NCI-H345 treated with DMSO at 0.1 percent for 48 hours (cell line): Measurements from ENCODE around the gene SH3TC1.
A peak's percentile ranks its signal among the peaks of the same experiment; 100 is the strongest.

Experiments
- DNase-seq: peaks from one replicate; lab custom pipeline; 2025; ENCODE audit not compliant: unreplicated experiment; lab: John Stamatoyannopoulos, UW

SH3TC1 gene

DNA sequence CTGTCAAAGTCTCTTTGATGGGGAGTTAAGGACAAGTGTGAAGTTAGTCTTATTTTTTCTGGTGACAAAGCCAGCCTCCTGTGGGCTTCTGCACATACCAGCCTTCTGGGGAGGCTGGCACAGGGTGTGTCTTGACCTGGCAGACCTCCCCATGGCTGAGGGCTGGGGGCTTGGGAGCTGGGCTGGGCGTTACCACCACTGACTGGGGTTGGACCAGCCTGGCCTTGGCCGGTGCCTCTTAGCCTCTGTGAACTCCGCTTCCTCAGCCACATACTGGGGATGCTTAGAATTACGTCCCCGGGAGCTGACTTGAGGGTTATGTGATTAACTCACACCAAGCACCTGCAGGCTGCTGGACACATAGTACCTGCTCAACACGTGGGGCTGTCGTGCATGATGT lies 14.0 kb downstream of the SH3TC1 start:
- DNase-seq: no peak

DNA sequence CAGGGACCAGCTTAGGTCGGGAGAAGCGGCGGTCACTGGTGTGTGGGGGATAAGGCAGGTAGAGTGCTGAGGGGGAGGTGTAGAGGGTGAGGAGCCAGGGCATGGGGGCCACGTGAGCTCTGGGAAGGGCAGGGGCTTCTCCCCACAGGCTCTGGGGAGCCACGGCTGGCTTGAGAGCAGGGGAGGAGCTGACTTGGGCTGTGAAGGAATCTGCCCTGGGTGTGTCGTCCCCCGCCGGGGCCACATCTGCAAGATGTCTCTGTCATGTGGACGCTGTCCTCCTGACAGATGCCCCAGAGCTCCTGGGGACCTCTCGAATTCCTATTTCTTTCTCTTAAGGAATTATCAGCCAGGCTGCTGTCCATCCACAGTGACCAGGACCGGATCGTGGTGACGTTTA lies 15.0 kb downstream of the SH3TC1 start:
- DNase-seq: no peak

DNA sequence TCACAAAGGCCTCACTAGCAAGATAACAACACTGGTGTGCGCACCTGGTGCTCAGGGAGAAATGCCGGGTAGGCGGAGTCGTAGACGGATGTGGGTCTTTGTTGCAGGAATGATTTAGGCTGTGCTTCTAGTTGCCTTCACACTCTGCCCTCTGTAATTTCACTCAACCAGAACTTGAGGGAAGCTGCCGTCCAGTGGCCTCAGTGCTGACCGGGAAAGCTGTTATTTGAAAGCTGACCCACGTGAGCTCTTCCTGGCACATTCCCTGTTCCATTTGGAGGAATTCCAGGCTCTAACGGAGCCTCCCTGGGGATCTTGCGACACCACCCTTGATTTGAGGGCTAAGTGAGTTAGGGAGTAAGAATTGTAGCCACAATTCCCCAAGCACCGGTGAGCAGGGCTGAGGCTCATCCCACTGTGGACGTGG lies 15.9 kb downstream of the SH3TC1 start:
- DNase-seq: peak; percentile 21

DNA sequence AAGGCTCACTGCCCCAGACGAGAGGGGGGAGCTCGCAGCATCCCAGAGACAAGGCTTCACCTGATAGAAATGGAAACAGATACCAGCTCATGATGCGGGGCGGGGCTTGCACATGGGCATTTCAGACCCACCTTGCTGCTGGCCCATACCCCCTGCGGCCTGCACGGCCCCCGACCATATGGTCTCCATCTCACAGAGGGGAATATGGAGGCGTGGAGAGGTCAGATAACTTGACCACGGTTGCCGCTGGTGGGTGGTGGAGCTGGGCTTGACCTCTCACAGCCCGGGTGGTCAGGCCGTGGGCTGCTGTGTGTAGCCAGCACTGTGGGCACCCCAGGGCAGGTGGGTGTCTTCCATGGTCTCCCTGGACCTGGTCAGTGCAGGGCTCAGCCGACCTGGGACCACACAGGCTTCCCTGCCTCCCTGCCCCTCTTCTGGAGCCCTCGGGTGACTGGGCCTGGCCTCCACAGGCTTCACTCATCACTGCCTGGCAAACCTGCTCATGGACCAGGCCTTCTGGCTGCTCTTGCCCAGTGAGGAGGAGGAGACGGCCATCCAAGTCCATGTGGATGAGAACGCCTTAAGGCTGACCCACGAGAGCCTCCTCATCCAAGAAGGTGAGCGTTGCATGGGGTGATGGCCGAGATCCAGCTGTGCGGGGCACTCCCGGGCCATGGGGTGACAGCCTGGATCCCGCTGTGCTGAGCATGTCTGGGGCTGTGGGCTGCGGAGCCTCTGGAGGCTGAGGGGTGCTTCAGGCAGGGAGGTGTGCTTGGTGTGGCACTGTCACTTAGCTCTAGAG lies 16.8 kb downstream of the SH3TC1 start:
- no peak for DNase-seq

DNA sequence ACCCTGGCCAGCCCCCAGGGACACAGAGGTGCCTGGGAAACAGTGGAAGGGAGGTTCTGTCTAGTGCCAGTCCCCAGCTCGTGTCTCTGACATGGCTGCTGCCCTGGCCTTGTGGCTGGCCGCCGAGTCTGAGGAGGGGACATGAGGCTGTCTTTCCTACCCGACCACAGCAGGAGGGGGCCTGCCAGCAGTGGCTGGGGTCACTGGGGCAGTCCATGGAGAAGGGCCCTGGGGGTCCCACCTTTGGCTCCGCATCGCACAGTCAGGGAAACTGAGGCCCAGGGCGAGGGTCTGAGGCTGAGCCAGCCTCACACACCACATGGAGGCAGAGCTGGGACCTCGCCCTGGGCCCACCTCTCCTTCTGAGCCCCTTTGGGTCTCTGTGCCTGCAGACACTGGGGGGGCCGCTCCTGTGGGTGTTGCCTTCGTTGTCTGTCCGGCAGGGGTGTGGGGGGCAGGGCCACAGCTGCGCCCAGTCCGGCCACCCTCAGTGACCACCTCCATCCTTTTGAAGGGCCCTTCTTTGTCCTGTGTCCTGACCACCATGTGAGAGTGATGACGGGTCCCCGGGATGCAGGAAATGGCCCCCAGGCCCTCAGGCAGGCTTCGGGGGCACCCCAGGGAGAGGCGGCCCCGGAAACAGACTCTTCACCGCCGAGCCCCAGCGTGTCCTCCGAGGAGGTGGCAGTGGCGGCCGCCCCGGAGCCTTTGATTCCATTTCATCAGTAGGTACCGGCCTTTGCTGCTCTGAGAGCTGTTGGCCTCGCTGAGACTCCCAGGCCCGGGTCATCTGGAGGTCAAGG lies 17.6 kb downstream of the SH3TC1 start:
- DNase-seq: no peak

DNA sequence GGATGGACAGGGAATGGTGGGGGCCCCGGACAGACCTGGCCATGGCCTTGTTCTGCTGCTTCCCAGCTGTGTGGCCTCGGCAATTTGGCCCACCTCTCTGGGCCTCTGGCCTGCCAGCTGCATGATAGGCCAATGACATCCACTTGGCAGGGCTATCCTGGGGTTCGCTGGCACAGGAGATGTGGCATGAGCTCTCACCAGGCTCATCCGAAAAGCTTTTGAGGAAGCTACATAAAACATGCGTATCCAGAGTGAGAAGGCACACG lies 18.1 kb downstream of the SH3TC1 start:
- no peak for DNase-seq

DNA sequence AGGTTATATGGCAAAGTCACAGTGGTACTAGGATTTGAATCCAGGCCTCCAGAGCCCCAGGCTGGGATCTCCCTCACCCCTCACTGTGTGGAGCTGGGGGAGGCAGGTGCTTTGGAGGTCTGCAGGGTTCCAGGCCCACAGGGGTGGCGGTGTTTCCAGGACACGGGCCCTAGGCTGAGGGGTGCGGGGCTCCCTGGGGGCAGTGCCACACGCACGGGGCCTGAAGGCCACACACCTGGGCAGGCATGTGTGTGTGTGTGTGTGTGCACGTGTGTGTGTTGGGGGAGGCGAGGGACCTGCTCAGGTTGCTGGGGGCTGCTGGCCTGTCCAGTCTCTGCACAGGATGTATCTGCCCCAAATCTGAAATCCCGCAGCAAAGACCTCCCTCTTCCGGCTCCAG lies 18.8 kb downstream of the SH3TC1 start:
- DNase-seq: no peak

DNA sequence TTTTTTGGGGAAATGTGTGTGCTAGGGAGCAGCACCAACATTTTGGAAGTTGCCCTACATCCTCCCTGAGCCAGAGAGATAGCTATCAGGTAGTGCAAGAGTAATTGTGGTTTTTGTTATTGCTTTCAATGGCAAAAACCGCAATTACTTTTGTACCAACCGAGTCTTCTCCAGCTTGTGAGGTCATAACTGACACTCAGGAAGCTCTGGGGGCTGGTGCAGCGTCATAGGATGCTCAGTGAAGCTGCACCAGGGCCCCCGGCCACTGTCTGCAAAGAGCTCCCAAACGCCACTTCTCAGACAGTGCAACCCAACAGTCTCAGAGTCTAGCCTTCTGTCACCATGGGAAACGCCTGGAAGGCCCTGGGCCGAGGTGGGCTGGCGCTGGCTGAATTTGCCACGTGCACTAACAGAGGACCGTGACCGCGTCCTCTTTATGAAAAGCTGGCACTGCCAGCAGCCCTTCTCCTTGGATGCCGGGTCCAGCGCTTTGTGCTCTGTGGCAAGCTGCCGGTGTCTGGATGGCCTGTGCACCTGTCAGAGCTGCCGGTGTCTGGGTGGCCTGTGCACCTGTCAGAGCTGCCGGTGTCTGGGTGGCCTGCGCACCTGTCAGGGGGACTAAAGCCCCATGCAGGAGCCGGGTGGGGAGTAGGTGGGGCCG lies 19.4 kb downstream of the SH3TC1 start:
- peak; percentile 26 for DNase-seq

DNA sequence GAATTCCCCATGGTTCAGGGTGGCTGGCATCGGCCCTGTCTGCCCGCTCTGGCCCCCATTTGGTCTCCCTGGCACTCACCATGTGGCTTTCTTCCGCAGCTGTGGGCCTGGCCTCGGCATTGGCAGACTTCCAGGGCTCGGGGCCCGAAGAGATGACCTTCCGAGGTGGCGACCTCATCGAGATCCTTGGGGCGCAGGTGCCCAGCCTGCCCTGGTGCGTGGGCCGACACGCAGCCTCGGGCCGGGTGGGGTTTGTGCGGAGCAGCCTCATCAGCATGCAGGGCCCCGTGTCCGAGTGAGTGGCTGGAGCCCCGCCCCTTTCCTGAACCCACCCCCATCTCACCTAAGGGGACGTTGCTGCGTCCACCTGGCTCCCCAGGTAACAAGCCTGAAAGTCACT lies 20.1 kb downstream of the SH3TC1 start:
- DNase-seq: no peak

DNA sequence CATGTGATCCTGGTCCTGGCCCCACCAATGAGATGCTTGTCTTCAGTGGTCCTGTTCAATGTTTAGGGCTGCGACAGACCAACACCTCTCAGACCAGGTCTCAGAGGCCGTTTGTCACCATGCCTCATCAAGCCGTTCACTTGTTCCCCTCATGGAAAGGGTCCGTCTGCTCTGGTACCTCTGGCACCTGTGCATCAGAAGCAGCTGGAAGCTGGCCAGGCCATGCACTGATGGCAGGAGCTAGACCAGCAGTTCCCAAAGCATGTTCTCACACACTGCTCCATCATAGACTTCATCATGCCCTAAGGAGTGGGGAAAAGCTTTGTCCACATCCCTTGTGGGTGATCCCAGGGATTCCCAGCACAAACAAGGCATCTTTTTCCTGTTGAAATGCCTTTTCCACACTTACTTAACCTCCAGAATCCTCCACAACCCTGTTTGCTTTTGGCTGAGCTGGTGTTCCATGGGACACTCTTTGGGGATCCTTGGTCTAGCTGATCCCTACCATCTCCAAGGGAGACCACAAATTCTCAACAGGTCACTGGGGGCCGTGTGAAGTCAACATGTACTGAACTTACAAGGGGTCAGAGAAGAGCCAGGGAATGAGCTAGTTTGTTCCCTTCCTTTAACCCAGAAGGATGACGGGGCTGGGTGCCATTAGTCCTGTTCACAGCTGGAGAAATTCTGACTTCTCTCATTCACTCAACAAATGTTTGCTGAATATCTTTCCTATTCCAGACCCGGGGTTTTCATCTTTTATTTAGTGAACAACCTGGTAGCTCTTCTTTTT lies 21.8 kb downstream of the SH3TC1 start:
- DNase-seq: no peak

DNA sequence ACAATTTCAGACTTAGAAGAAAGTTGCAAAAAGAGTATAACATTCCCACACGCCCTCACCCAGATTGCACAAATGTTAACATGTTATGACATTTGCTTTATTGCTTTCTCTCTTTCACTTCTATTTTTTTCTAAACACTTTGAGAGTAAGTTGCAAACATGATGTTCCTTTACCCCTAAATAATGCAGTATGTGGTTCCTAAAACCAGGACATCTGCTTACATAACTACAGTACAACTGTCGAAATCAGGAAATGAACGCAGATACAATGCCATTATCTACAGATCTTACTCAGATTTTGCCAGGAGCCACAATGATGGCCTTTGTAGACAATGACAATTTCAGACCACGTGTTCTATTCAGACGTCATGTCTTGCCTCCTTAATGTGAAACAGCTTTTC lies 22.4 kb downstream of the SH3TC1 start:
- DNase-seq: no peak

DNA sequence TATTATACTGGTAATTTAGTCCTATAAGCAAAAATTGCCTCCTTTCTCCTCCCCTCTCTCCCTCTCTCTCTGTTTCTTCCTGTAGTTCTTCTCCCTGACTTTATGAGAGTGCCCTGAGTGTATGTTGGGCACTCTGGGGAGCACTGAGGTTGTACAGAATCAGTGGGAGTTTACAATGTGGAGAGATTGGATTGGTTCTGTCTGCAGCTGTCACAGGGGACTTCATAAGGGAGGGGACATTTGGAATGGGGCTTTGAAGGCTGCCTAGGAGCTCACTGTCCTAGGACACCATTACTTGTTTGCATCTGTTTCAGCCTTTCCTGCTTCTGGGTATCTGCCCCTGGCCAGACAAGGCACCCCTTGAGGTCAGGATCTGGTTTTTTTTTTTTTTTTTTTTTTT lies 22.9 kb downstream of the SH3TC1 start:
- DNase-seq: no peak

DNA sequence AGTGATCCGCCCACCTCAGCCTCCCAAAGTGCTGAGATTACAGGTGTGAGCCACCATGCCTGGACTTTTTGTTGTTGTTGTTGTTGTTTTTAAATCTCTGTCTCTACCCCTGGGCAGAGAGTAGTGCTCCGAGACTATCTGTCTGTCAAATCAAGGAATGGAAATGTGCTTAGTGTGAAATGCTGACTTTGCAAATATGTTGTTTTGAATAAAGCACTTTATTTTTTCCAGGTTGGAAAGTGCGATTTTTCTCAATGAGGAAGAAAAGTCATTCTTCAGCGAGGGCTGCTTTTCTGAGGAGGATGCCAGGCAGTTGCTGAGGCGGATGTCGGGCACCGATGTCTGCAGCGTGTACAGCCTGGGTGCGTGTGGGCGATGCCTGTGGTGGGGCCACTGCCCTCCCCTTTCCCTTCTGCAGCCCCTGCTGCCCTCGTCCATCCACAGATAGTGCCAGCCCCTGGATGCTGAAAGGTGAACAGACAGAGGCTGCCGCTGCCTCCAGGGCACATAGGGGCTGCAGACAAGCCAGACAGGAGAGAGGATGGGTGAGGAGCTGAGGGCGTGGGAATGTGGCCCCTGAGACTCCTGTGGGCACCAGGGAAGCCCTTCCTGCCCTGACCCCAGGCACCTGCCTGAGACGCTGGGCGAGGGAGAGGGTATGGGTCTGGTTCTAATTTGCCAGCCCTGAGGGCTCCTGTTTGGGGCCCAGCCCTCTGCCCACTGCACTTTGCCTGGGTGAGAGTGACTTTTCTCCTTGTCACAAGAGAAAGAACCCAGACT lies 23.7 kb downstream of the SH3TC1 start:
- no peak for DNase-seq

DNA sequence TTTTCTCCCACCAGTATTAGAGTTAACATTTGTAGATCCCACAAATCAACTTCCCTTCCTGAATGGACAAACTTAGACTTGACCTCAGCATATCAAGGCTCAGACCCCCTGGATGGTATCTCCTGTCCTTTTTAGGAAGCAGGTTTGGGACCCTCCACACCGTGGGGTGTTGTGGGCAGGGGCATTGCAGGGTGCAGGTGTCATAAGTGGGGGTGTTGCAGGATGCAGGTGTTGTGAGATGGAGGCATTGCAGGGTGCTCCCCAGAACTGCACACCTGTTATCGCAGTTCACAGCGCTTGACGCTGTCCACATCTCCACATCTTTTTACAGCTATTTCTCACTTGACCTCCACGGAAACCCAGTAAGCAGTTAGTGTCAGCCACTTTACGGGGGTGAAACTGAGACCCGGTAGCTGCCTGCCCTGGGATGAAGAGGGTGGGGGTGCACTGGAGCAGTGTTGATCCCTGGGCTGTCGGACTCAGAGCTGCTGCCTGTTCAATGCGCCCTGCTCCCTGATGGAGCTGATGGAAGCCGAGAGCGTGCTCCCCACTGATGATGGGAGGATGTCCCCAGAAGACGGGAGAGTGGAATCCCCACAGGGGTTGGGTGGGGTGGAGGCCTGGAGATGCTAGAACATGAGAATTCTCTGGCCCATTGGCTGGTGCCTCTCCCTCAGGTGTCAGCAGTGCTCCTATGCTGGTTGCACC lies 25.3 kb downstream of the SH3TC1 start:
- DNase-seq: no peak

DNA sequence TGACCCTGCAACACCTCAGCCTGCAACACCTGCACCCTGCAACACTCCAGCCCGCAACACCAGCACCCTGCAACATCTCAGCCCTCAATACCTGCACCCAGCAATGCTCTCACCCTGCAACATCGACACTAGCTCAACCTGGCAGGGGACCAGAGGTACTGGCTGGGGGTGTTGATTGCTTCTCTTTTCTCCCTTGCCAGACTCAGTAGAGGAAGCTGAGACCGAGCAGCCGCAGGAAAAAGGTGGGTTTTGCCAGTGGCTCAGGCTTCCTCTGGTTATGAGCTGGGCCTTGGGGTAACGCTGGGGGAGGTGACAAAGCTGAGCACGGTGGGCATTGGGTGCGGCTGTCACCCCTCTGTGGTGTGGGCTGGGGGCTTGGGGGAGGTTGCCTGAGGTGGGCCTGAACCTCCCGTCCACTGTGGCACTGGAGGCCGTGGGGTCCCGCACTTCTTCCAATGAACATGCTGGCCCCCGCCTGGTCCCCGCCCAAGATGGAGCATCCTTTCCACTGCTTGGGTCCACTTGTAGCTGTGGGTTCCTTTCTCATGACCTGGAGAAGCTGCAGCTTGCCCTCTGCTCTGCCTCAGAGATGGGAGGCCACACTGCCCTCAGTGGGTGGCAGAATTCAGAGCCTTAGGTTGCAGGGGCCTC lies 26.0 kb downstream of the SH3TC1 start:
- DNase-seq: no peak

DNA sequence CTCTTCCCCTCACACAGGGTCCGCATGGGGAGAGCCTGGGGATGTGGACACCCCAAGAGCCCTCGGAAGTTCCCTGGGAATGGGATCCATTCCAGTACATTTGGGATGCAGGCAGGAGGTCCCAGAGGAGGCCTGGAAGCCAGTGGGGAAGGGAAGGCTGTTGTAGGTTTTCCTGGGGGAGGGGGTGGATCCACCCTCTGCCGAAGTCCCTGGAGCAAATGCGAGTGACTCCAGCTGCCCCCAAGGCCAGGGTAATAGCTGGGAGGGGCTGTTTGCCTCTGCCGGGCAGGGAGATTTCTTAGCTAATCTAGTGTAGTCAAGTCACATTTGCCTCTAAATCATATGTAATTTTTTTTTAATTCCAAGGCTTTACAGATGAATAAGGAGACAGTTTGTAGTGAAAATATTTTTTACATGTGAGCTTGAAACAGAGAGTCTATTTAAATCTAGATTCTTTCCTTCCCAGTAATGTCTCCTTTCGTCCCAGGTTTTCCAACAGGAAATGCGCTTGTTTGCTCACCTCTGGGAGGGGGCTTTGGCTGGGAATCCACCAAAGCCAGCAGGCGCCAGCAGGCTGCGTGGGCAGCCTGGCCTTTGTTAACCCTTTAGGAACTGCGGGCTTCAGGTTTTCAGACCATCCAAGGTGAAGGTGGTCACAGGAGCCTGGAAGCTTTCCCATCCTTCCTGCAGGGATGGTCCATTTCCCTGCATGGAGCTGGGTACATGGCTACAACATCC lies 26.8 kb downstream of the SH3TC1 start:
- no peak for DNase-seq

DNA sequence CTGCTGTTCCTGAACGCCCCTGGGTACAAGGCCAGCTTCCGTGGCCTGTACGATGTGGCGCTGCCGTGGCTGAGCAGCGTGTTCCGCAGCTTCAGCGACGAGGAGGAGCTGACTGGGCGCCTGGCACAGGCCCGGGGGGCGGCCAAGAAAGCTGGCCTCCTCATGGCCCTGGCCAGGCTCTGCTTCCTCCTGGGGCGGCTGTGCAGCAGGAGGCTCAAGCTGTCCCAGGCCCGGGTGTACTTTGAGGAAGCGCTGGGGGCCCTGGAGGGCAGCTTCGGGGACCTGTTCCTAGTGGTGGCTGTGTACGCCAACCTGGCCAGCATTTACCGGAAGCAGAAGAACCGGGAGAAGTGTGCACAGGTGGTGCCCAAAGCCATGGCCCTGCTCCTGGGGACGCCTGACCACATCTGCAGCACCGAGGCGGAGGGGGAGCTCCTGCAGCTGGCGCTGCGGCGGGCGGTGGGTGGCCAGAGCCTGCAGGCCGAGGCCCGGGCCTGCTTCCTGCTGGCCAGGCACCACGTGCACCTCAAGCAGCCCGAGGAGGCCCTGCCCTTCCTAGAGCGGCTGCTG lies 28.2 kb downstream of the SH3TC1 start:
- no peak for DNase-seq

DNA sequence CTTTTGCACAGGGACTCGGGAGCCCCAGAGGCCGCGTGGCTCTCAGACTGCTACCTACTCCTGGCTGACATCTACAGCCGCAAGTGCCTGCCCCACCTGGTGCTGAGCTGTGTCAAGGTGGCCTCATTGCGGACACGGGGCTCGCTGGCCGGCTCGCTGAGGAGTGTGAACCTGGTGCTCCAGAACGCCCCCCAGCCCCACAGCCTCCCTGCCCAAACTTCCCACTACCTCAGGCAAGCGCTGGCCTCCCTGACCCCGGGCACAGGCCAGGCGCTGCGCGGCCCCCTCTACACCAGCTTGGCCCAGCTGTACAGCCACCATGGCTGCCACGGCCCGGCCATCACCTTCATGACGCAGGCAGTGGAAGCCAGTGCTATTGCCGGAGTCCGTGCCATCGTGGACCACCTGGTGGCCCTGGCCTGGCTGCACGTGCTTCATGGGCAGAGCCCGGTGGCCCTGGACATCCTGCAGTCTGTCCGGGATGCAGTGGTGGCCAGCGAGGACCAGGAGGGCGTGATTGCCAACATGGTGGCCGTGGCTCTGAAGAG lies 28.8 kb downstream of the SH3TC1 start:
- DNase-seq: no peak
